Hepatocyte (in vitro differentiated cells): ENCODE results near the gene AP2A1.

Source experiments
- EZH2phosphoT487 ChIP-seq: fragments of 200-600 bp; sonication (generic); IDR thresholded peaks from one replicate; pipeline ENCODE4 v1.6.1; 2018; ENCODE audit warnings: antibody characterized with exemption, mild to moderate bottlenecking, low read depth, moderate library complexity; ENCODE audit not compliant: unreplicated experiment, severe bottlenecking
- TF ChIP-seq, protein P1 (sequence below): fragments of 200-600 bp; sonication (generic); IDR thresholded peaks from 2 replicates; pipeline ENCODE4 v1.5.1; 2016; ENCODE audit warnings: antibody characterized with exemption, mild to moderate bottlenecking; ENCODE audit not compliant: poor library complexity

DNA sequence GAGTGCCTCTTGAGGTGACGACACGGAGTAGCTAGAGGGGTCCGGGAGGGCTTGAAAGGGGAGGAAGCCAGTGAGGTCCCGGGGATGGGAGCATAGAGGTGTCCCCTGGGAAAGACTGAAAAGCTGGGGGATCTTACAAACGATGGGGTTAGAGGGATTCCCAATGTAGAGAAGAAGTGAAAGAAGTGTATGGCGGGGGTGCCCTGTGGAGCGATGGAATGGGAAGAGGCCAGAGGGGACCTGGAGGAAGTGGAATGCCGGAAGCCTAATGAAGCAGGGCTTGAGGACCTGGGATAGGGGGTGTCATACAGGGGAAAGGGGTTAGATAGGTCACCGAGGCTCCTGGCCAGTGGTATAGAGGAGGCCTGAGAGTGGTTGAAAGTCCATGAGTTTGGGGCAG lies 580 bp downstream of the AP2A1 start:
- TF ChIP-seq EZH2phosphoT487 = no peak
- TF ChIP-seq, protein P1, sequence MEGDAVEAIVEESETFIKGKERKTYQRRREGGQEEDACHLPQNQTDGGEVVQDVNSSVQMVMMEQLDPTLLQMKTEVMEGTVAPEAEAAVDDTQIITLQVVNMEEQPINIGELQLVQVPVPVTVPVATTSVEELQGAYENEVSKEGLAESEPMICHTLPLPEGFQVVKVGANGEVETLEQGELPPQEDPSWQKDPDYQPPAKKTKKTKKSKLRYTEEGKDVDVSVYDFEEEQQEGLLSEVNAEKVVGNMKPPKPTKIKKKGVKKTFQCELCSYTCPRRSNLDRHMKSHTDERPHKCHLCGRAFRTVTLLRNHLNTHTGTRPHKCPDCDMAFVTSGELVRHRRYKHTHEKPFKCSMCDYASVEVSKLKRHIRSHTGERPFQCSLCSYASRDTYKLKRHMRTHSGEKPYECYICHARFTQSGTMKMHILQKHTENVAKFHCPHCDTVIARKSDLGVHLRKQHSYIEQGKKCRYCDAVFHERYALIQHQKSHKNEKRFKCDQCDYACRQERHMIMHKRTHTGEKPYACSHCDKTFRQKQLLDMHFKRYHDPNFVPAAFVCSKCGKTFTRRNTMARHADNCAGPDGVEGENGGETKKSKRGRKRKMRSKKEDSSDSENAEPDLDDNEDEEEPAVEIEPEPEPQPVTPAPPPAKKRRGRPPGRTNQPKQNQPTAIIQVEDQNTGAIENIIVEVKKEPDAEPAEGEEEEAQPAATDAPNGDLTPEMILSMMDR = no peak
